ENCODE results near the gene ZNHIT3.
"Not testable (repeated sequence)": the region's sequence is repeated elsewhere in the genome, so short reads cannot be mapped to it uniquely, and the experiment has no call there.

Gene ZNHIT3

GRCh38 chr17:36486204-36487194 is at the start of gene ZNHIT3:
TSS of gene ZNHIT3 (plus strand) at chr17:36486681. CDS start at chr17:36486700, 19 bp downstream.
- no peaks in the 10 kb centered on the region for H3K27me3 ChIP-seq (ENCODE audit: insufficient read depth, low read length)
- no peaks in the 10 kb centered on the region for H3K9me3 ChIP-seq (ENCODE audit: low read length)
- H4K20me1 ChIP-seq (ENCODE audit: insufficient read depth, low read length): no peaks in the 10 kb centered on the region
- H3K9ac ChIP-seq (ENCODE audit: low read length): peak within 1 kb of the TSS; percentile 86
- 0 out of 2 replicates have a peak within 1 kb of the TSS, but pooled peaks have one; percentile 63 for H2AFZ ChIP-seq (ENCODE audit: low read length)
- peak within 1 kb of the TSS; percentile 22 for H3K27ac ChIP-seq (ENCODE audit: low read depth, low read length, poor library complexity, severe bottlenecking)
- H3K4me3 ChIP-seq (ENCODE audit: low read depth, low read length, poor library complexity, severe bottlenecking): peak within 1 kb of the TSS; percentile 88
- no peaks in the 10 kb centered on the region for H3K9me2 ChIP-seq (ENCODE audit: low read depth, low read length)
- peaks cover 27% of the 10 kb centered on the region for H3K79me2 ChIP-seq (ENCODE audit: insufficient read depth, low read length)
- peaks cover 24% of the 10 kb centered on the region for H3K36me3 ChIP-seq (ENCODE audit: insufficient read depth, low read length)
- TF ChIP-seq CTCF (IDR thresholded peaks at IDR 0.05; ENCODE audit: low read length) (no peak), EZH2 (IDR thresholded peaks at IDR 0.05; ENCODE audit: borderline replicate concordance, low read length) (no peak)
- H3K4me1 ChIP-seq (ENCODE audit: insufficient read depth, low read length, severe bottlenecking): peaks cover 25% of the 10 kb centered on the region
- H3F3A ChIP-seq (ENCODE audit: insufficient read depth, low read length): no peaks in the 10 kb centered on the region
- H3K4me2 ChIP-seq (ENCODE audit: low read length): peak within 1 kb of the TSS; percentile 91

GRCh38 chr17:36441792-36442191 is 44.7 kb upstream of the ZNHIT3 start:
- not testable (repeated sequence) for H2AFZ ChIP-seq (ENCODE audit: low read length); H3K4me2 ChIP-seq (ENCODE audit: low read length); H3K27me3 ChIP-seq (ENCODE audit: insufficient read depth, low read length); H4K20me1 ChIP-seq (ENCODE audit: insufficient read depth, low read length); H3K36me3 ChIP-seq (ENCODE audit: insufficient read depth, low read length); H3K27ac ChIP-seq (ENCODE audit: low read depth, low read length, poor library complexity, severe bottlenecking); H3K4me1 ChIP-seq (ENCODE audit: insufficient read depth, low read length, severe bottlenecking); H3K79me2 ChIP-seq (ENCODE audit: insufficient read depth, low read length); H3F3A ChIP-seq (ENCODE audit: insufficient read depth, low read length); H3K9me2 ChIP-seq (ENCODE audit: low read depth, low read length); H3K9ac ChIP-seq (ENCODE audit: low read length); H3K9me3 ChIP-seq (ENCODE audit: low read length); H3K4me3 ChIP-seq (ENCODE audit: low read depth, low read length, poor library complexity, severe bottlenecking)

GRCh38 chr17:36443777-36444176 is 42.7 kb upstream of the ZNHIT3 start:
- Histone ChIP-seq H3K27ac (ENCODE audit: low read depth, low read length, poor library complexity, severe bottlenecking) (no peak overlapping the region), H3K9me2 (ENCODE audit: low read depth, low read length) (no peaks in the 10 kb centered on the region), H3K79me2 (ENCODE audit: insufficient read depth, low read length) (no peaks in the 10 kb centered on the region), H3K36me3 (ENCODE audit: insufficient read depth, low read length) (no peaks in the 10 kb centered on the region; the same call in 1 of the 2 replicates), H3K4me1 (ENCODE audit: insufficient read depth, low read length, severe bottlenecking) (no peaks in the 10 kb centered on the region), H3F3A (ENCODE audit: insufficient read depth, low read length) (no peaks in the 10 kb centered on the region), H3K9ac (ENCODE audit: low read length) (no peak overlapping the region), H3K9me3 (ENCODE audit: low read length) (no peaks in the 10 kb centered on the region), H4K20me1 (ENCODE audit: insufficient read depth, low read length) (no peaks in the 10 kb centered on the region), H3K4me2 (ENCODE audit: low read length) (no peak overlapping the region), H2AFZ (ENCODE audit: low read length) (no peak overlapping the region), H3K27me3 (ENCODE audit: insufficient read depth, low read length) (no peaks in the 10 kb centered on the region), H3K4me3 (ENCODE audit: low read depth, low read length, poor library complexity, severe bottlenecking) (no peak overlapping the region)
- TF ChIP-seq EZH2 (IDR thresholded peaks at IDR 0.05; ENCODE audit: borderline replicate concordance, low read length) (no peak), CTCF (IDR thresholded peaks at IDR 0.05; ENCODE audit: low read length) (no peak)

GRCh38 chr17:36449997-36450396 is 36.5 kb upstream of the ZNHIT3 start:
- not testable (repeated sequence) for H3K4me3 ChIP-seq (ENCODE audit: low read depth, low read length, poor library complexity, severe bottlenecking); H3K9me3 ChIP-seq (ENCODE audit: low read length); H2AFZ ChIP-seq (ENCODE audit: low read length)

DNA sequence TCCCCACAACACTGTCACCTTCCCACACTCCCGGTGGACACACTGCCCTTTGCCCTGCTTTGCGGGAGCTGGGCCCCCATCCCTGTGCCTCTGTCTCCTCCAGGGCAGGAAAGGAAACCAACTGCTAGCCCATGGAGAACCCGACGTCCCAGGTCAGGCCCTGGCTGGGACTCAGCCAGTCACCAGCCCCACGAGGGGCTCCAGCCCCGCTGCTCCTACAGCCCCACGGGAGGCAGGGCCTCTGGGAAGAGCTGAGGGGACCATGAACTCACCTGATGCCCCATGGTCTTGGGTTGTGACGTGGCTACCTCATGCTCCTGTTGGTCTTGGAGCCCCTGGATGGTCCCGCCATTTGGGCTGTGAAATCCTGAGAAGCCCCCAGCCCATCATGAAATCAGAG is 33.6 kb upstream of the ZNHIT3 start:
- H3K9ac ChIP-seq (ENCODE audit: low read length); H3K4me3 ChIP-seq (ENCODE audit: low read depth, low read length, poor library complexity, severe bottlenecking); H3K79me2 ChIP-seq (ENCODE audit: insufficient read depth, low read length); H3K27ac ChIP-seq (ENCODE audit: low read depth, low read length, poor library complexity, severe bottlenecking); H4K20me1 ChIP-seq (ENCODE audit: insufficient read depth, low read length); H2AFZ ChIP-seq (ENCODE audit: low read length); H3F3A ChIP-seq (ENCODE audit: insufficient read depth, low read length); H3K27me3 ChIP-seq (ENCODE audit: insufficient read depth, low read length); H3K9me3 ChIP-seq (ENCODE audit: low read length); H3K9me2 ChIP-seq (ENCODE audit: low read depth, low read length); H3K4me2 ChIP-seq (ENCODE audit: low read length); H3K4me1 ChIP-seq (ENCODE audit: insufficient read depth, low read length, severe bottlenecking); H3K36me3 ChIP-seq (ENCODE audit: insufficient read depth, low read length): not testable (repeated sequence)

More at GRCh38 chr17:36449997-36450396, 36.5 kb upstream of the ZNHIT3 start:
- H3K36me3 ChIP-seq (ENCODE audit: insufficient read depth, low read length); H4K20me1 ChIP-seq (ENCODE audit: insufficient read depth, low read length); H3K27ac ChIP-seq (ENCODE audit: low read depth, low read length, poor library complexity, severe bottlenecking); H3K27me3 ChIP-seq (ENCODE audit: insufficient read depth, low read length); H3K9me2 ChIP-seq (ENCODE audit: low read depth, low read length); H3K79me2 ChIP-seq (ENCODE audit: insufficient read depth, low read length); H3K4me1 ChIP-seq (ENCODE audit: insufficient read depth, low read length, severe bottlenecking); H3F3A ChIP-seq (ENCODE audit: insufficient read depth, low read length); H3K4me2 ChIP-seq (ENCODE audit: low read length); H3K9ac ChIP-seq (ENCODE audit: low read length): not testable (repeated sequence)

DNA sequence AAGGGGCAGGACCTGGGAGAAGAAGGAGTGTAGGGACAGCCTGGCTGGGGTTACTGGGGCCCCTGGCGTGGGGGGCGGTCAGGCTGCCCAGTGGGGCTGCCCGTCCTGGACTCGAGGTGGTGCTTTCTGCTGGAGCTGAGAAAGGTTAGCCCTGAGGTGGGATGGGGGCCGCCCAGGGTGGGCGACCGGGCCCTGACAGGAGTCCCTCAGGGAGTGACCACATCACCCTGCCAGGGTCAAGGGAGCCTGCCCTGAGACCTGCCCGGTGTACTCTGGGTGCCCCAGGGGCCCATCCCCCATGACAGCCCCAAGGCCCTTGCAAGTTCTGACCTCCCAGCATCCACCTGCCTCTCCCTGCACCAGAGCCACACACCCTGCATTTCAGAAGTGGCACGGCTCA is 28.8 kb upstream of the ZNHIT3 start:
- H3K27me3 ChIP-seq (ENCODE audit: insufficient read depth, low read length); H3K9me2 ChIP-seq (ENCODE audit: low read depth, low read length); H3K27ac ChIP-seq (ENCODE audit: low read depth, low read length, poor library complexity, severe bottlenecking); H3K4me2 ChIP-seq (ENCODE audit: low read length); H2AFZ ChIP-seq (ENCODE audit: low read length); H3K4me3 ChIP-seq (ENCODE audit: low read depth, low read length, poor library complexity, severe bottlenecking); H3F3A ChIP-seq (ENCODE audit: insufficient read depth, low read length); H3K9me3 ChIP-seq (ENCODE audit: low read length); H3K9ac ChIP-seq (ENCODE audit: low read length); H3K4me1 ChIP-seq (ENCODE audit: insufficient read depth, low read length, severe bottlenecking); H3K36me3 ChIP-seq (ENCODE audit: insufficient read depth, low read length); H3K79me2 ChIP-seq (ENCODE audit: insufficient read depth, low read length); H4K20me1 ChIP-seq (ENCODE audit: insufficient read depth, low read length): not testable (repeated sequence)
